NCI-H2227 (cell line): ENCODE data around the gene MYO1H.
A peak's percentile ranks its signal among the peaks of the same experiment; 100 is the strongest.

Experiments
- DNase-seq: peaks from one replicate; lab custom pipeline; 2025; ENCODE audit not compliant: unreplicated experiment; lab: John Stamatoyannopoulos, UW

Gene MYO1H

DNA sequence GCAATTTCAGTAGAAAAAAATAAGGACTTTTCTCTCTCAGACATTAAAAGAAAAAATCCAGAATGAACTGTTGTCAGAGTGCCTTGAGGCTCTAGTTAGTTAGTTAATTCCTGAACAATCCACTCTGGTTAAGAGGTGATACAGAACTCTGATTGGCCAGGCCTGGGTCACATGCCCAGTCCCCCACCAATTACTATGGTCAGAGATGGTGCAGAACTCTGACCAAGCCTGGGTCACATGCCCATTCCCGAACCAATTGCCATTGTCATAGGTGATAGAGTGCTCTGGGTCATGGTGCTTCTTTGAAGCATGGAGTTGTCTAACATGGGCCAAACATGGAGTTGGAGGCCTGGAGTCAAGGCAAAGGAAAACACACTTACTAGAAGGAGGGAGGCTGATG, 11.1 kb upstream of the MYO1H start:
- no peak for DNase-seq

DNA sequence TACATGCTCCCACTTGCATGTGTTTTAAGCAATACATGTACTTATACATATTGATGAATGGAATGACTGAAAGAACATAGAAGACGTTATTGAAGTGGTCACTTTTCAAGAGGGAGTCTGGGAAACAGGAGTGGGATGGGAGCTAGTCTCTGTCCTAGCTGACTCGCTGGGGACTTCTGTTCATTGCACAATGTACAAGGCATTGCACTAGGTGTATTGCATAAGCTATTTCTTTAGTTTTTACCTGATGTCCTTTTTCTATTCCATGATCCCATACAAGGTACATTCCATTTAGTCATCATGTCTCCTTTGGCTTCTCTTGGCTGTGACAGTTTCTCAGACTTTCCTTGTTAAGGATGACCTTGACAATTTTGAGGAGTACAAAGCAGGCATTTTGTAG, 4.0 kb upstream of the MYO1H start:
- no peak for DNase-seq

DNA sequence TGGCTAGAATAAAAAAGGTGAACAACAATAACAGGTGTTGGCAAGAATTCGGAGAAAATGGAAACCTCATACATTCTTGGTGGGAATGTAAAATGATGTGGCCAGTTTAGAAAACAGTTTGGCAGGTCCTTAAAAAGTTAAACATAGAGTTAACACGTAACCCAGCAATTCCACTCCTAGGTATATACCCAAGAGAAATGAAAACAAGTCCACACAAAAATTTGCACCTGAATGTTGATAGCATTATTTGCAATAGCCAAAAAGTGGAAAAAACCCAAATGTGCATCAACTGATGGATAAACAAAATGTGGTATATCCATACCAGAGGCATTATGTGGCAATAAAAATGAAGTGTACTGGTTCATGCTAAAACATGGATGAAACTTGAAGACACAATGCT, 2.3 kb upstream of the MYO1H start:
- no peak for DNase-seq

DNA sequence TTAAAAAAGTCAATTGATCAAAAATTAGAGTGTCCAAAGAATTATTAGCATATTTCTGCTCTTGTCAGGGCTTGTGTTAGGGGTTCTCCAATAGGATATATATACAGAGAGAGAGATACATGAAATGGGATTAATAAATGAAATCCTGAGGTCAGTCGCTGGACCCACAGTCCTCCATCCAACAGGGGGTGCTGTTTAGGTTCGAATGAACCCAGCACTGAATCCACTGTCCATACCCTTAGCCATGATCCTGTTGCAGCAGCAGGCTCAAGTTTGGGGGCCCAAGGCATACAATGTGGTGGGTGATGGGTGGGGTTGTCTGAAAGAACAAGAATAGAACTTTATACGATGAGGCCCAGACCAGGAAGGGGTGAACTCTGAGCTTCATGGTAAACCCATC, 780 bp upstream of the MYO1H start:
- DNase-seq: no peak

DNA sequence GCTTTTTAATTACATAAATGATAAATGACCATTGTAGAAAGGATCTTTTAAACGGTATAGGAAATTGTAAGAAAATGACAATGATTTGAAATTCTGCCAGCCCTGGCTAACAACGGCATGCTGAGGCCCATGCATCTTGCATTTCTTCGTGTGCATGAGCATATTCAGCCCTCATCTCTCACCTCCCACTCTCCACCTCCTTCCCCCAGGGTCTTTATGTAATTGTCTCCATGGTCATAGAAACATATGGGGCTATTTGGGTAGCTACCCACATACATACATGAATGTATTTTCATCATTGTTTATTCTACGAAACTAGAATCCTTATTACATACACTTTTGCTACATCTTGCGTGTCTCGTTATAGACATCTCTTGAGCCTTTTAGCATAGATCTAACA, 4.5 kb downstream of the MYO1H start:
- DNase-seq: no peak

DNA sequence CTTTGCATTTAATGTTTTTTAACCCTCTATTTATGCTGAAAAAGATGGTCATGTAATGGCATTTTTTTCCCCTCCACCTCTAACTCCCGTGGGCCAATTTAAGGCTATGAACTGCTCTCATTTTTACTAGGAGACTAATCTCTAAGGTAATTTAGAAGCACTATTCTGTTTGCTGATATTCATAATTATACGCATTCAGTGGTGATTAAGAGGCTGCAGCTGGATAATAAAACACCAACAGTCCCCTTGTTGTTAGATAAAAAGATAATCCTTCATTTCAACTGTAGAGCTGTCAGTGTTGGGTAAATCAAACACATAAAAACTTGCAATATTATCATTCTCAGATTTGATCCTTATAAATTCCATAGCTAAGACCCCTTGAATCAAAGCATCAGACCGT, 8.9 kb downstream of the MYO1H start:
- no peak for DNase-seq

DNA sequence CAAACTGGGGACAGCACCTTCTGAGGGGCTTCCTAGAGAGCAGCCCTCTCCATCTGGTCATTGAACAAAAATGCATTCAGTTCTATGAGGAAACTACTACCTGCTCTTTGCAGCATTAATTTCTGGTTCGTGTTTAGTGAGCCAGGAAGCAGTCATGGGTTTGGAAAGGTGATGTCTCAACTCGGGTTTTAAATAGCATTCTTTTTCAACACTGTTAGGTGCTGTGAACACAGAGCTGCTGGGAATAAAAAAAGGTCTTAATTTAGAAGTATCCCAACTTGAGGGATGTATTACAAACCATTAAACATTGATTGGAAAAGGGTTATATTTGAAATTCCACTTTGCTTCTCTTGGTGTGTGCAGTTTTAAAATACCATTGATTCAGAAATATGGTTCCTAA, 9.3 kb downstream of the MYO1H start:
- no peak for DNase-seq

DNA sequence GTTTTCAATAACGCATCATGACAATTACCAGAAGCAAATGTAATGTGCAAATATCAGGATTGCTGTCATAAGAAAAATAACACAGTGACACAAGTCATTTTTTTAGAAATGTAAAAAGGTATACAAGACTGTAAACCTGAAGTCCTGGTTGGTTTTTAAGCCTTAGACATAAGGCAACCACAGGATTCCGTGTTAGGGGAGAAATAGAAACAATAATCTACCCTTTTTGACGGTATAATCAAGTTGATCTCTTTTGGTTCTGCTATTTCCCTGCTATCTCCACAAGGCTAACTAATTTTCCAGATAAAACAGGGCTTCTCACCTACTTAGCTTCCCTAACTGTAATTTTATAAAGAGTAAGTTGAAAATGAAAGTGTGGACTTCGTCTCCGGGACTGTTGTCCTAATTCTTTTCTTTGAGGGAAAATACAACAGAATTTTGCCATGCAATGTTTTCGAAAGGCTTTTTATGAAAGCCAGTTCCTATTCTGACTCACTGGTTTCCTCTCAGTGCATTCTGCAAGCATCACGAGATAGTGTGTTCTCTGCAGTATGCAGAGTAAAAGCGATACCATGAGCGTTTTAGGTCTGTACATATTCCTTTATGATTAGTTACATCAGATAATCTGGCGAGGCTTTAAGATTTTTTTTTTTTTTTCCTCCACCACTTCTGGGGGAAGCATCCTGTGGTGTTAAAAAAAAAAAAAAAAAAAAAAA, 10.6 kb downstream of the MYO1H start:
- DNase-seq: no peak

DNA sequence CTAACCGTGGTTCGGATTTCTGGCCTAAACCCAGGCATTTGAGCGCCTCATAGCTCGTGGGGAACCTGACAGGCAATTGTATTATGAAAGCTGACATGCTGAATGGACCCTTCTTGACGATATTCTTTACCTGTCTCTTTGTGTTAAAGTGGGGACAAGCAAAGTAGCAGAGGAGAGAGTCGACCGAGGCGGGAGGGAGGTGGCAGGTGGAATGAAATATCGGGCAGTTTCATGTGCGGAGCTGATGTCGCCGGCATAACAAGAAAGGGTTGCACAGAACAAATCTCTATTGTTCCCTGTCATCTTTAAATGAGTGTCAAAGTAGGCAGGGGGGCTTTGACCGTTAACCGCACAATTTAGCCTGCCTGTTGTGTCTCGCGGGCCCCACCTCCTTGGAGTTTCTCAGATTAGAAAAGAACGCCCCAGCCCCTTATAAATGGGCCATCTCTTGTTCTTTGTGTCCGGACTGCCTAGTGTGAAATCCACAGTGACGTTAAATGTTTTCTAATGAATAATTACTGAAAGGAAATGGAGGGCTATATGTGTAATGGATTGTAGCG, 11.5 kb downstream of the MYO1H start:
- no peak for DNase-seq

DNA sequence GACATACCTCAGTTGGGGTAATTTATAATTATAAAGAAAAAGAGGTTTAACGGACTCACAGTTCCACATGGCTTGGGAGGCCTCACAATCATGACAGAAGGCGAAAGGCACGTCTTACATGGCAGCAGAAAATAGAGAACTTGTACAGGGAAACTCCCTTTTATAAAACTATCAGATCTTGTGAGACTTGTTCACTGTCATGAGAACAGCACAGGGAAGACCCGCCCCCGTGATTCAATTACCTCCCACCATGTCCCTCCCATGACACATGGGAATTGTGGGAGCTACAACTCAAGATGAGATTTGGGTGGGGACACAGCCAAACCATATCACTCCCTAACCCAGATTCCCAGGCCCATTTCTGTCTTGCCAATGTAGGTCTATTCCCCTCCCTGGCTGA, 22.1 kb downstream of the MYO1H start:
- no peak for DNase-seq

DNA sequence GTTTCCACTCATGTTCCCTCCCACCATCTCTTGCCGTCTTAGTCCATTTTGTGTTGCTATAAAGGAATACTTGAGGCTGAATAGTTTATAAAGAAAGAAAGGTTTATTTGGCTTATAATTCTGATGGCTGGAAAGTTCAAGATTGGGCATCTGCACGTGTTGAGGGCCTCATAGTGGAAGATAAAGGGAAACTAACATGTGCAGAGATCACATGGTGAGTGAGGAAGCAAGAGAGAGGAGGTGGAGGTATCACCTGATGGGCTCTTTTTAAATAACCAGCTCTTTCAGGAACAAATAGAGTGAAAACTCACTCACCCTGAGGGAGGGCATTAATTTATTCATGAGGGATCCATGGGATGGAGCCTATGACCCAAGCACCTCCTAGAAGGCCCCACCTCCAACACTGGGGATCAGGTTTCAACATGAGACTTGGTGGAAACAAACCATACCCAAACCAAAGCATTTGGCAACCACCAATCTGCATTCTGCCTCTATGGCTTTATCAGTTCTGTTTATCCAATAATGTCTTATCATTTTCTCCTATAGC, 29.5 kb downstream of the MYO1H start:
- no peak for DNase-seq

DNA sequence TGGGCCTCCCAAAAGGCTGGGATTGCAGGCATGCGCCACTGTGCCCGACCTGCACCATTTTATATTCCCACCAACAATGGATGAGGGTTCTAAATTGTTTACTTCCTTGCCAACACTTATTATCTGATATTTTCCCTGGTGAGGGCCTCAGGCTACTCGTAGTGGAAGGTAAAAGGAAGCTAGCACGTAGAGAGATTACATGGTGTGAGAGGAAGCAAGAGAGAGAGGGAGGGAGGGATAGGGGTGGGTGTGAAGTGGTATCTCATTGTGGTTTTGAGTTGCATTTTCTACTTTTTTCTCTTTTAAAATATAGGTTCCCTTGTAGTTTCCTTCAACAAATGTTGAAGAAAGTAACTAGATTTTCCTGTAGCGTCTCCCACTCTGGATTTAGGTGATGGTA, 30.9 kb downstream of the MYO1H start:
- no peak for DNase-seq

DNA sequence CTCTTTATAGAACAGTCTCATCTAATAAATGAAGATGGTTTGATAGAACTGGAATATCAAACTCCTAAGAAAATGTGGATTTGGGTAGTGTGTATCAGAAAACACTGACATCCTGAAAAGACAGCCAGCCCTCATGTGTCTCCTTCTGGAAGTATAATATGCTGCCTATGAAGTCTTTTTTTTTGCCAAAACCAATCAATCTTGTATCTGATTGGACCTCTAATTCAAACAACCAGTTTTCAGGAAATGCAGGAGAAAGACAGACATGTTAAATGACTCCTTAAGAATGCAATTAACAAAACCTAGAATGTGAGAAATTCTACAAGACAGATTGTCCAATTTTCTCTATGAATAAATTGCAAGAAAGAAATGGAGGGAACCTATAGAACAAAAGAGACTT, 34.3 kb downstream of the MYO1H start:
- no peak for DNase-seq

DNA sequence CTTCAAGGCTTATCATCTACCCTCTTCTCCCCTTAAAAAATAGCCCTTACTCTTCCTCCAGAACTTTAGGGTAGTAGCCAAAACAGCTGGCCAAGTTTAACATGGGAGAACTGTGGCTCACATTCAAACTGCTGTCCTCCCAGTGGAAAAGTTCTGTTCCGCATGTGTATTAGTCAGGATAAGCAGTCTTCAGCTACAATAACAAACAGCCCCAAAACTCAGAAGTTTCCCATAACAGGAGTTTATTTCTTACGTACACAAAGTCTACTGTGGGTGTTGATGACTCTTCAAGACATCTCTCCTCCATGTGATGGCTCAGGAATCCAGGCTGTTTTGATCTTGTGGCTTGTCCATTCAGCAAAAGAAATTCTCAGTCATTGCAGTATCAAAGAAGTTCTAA, 35.5 kb downstream of the MYO1H start:
- no peak for DNase-seq

DNA sequence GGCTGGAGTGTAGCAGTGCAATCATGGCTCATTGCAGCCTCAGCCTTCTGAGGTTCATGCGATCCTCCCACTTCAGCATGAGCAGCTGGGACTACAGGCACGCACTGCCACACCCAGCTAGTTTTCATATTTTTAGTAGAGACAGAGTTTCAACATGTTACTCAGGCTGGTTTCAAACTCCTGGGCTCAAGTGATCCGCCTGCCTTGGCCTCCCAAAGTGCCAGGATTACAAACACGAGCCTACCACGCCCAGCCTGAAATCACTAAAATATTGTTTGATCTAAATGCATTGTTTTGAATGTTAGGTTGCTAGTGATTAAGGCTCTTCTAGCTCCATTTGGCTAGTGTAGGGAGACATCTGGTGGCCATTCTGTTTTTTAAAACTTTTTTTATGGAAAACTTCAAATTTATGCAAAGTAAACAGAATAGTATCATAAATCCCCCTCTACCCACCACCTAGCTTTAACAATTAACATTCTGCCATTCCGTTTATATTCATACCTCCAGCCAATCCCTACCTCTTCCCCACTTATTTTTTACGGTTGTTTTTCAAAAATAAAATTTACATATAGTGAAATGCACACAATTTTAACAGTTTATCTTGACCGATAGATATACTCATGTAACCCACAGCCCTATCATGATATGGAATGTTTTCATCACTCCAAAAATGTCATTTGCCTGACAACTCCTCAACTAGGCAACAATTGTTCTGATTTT, 37.8 kb downstream of the MYO1H start:
- DNase-seq: peak; percentile 68

DNA sequence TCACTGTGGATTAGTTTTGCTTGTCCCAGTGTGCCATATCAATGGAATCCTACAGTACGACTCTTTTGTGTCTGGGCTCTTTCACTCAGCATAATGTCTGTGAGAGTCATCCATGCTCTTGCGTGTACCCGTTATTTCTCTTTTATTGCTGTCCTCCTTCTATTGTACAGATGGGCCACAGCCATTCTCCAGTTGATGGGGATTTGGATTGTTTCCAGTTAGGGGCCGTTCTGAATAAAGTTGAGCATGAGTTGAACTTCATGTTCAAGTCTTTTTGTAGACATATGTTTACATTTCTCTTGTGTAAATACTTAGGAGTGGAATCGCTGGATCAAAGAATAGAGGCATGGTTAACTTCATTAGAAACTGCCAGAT, 38.3 kb downstream of the MYO1H start:
- no peak for DNase-seq

DNA sequence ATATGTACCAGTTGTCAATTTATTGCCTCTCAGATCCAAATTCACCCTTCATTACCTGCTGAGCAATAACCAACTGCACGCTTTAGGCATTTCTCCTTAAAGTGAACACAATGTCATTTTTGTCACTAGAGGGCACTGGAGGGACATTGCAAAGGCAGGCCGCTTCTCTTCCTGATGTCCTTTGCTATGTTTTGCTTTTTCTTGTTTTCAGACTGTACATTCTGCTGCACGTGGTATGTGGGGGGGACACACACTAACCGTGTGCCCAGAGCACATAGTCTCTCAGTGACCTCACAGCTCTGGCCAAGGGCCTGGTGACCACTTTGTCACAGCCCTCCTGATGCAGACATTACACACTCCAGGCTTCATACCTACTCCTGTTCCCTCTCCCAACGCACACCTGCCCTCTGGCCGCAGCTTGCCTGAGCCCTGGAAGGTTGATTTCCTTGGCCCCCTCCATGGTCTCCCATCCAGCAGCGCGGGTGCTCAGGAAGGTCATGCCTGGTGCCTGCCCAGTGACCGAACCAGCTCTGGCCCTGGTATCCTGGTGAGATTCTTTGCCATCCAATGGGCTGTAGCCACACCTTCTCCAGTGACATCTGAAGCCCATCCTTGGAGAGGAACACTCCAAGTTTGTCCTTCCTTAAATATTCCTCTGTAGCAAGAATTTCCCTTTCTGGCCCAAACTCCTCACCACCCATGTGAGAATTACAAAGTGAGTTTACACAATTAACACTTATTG, 39.9 kb downstream of the MYO1H start:
- peak; percentile 71 for DNase-seq

DNA sequence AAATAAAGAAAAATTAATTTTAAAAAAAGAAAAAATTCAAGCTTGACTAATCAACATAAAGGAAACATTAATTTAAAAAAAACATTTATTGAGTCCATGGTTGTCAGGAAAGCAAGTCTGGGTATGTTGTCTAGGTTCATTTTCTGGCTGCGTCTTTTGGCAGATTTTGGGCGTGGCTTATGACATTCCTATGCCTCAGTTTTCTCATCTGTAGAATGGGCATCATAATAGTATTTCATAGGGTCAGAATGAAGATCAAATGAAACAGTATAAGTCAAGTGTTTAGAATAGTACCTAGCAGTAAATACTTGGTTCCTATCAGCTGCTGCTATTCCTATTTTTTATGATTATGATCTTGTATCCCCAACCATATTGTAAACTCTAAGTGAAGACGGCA, 40.5 kb downstream of the MYO1H start:
- no peak for DNase-seq

DNA sequence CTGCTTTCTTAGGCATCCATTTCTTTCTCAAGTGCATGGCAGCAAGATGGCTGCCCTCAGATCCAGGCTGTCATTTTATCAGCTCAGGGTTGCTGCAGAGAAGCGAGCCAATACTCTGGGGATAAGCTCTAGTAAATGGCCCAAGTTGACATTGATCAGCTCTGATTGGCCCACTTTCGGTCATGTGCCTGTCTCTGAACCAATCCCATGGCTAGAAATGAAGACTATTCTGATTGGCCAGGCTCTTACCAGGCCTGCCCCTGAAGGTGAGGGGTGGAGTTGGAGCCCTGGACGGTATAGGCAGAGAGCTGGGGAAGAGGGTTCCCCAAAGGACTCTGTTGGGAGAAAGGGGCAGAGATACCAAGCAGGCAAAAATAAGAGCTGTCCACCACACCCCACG, 41.4 kb downstream of the MYO1H start:
- no peak for DNase-seq

DNA sequence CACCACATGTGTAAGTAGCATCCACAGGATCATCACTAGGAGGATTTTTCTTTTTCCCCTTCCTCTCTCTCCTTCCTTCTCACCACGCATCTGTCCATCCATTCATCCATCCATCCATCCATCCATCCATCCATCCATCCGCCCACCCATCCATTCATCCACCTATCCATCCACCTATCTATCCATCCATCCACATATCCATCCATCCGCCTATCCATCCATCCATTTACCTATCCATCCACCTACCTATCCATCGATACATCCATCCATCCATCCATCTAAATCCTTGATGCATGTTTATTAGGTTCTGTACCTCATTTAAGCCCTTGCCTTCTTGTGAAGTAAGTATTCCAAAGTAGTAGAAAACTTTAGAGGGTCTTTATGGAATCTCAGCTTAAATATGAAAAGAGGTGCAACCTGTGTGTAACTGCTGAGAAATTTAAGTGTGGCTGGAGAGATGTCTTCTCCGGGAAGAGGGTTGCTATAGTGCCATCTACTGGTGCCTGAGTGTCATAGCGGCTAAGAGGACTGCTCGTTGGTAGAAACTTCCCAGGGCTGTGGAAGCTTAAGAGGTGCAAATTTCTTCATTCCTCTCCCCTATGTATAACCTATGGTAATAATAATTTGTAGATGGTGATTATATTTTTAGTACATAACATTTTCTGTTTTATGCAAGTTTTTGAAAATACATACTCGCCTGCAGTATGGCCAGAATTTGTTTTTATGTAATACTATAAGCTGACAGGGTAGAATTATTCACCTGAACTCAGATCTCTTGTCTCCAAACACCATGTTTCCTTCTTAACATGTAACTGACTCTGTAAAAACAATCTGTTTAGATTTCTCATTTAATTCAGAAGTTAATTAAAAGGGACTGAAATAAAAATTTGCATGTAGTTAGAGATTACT, 46.0 kb downstream of the MYO1H start:
- peak; percentile 82 for DNase-seq

DNA sequence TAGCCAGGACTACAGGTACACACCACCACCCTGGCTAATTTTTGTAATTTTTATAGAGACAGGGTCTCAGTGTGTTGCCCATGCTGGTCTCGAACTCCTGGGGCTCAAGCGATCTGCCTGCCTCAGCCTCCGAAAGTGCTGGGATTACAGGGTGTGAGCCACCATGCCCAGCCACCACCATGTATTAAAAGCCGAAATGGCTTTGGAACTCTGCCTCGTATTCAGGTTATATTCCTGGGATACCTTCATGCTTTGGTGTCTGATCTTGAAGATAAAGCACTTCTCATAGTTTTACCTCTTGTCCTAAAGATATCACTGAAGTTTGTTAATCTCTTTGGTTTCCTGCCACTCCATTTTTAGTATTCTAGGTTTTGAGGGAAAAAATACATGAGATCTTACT, 47.2 kb downstream of the MYO1H start:
- no peak for DNase-seq
